Measurements from ENCODE around the gene JCAD.
"Not testable (repeated sequence)": the region's sequence is repeated elsewhere in the genome, so short reads cannot be mapped to it uniquely, and the experiment has no call there.

JCAD gene

GRCh38 chr10:30019468-30019867 lies 39.9 kb downstream of the JCAD start:
- no peak for DNase-seq

GRCh38 chr10:30018496-30018895 lies 40.9 kb downstream of the JCAD start:
- no peak for DNase-seq

GRCh38 chr10:30017966-30018365 lies 41.4 kb downstream of the JCAD start:
- DNase-seq: no peak

GRCh38 chr10:30017556-30017955 lies 41.8 kb downstream of the JCAD start:
- DNase-seq: no peak

GRCh38 chr10:30014511-30014910 lies 44.9 kb downstream of the JCAD start:
- DNase-seq: no peak

GRCh38 chr10:30013757-30014156 lies 45.6 kb downstream of the JCAD start:
- no peak for DNase-seq

DNA sequence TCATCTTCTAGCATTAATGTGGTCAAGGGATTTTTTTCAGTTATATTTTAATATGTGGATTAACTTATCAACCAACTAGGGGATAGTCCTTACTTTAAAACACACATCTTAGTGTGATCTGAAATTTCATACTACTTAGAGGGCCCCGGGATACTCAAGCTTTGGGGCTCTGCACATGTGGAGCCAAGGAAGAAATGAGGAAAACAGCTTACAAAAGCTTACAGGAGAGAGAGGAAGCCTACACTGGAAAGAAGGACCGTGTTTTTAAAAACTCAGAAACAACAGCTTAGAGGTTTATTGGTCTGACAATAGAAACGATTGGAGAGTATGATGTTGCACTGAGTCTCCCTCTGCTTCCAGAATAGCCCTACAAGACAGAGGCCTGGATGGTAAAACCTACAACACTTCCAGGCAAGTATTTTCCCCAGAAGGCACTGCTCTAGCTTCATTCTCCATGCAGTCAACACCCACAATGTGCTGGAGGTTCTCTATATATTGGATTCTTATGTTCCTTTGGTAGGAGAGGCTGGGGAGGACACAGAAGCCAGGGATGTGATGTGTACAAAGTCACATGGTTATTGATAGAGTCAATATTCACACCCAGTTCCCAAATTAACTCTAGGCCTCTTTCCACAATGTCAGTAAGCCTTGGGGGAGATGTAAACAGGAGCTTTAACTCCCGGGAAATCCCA lies 47.3 kb downstream of the JCAD start:
- DNase-seq: no peak

DNA sequence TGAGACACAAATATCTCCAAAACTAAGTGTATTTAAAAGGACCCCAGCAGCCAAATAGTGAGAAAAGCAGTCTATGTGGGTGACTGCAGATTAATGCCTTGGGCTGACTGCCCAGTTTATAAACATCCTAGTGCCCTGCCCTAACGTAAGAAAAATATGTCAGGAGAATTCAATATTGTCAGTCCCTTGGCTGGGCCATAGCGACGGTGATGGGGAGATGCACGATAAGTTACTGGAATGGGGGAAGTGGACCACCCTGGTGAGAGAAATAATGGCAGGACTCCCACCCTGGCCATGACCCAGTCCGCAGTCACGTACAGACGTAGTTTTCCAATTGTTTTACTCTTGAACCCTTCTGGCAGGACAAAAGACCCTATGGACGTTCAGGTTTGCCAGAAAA lies 48.0 kb downstream of the JCAD start:
- no peak for DNase-seq

GRCh38 chr10:30007406-30007805 lies 52.0 kb downstream of the JCAD start:
- DNase-seq: no peak

DNA sequence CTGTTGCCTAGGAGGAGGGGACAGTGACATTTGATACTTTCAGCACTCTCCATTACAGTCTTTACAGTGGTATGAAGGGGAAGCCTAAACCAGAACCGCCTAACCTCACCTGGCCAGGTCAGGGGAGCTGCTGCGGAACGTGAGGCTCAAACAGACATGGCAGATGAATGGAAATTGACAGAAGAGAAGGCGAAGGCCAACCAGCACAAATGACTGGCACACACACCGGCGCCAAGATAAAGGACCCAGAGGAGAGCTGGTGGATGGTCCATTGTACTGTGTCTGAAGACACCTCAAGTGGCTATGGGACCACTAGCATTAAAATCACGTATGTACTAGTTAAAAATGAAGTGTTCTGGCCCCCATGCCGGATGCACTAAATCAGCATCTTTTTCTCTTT lies 53.0 kb downstream of the JCAD start:
- DNase-seq: no peak

GRCh38 chr10:30005116-30005515 lies 54.3 kb downstream of the JCAD start:
- DNase-seq: not testable (repeated sequence)

DNA sequence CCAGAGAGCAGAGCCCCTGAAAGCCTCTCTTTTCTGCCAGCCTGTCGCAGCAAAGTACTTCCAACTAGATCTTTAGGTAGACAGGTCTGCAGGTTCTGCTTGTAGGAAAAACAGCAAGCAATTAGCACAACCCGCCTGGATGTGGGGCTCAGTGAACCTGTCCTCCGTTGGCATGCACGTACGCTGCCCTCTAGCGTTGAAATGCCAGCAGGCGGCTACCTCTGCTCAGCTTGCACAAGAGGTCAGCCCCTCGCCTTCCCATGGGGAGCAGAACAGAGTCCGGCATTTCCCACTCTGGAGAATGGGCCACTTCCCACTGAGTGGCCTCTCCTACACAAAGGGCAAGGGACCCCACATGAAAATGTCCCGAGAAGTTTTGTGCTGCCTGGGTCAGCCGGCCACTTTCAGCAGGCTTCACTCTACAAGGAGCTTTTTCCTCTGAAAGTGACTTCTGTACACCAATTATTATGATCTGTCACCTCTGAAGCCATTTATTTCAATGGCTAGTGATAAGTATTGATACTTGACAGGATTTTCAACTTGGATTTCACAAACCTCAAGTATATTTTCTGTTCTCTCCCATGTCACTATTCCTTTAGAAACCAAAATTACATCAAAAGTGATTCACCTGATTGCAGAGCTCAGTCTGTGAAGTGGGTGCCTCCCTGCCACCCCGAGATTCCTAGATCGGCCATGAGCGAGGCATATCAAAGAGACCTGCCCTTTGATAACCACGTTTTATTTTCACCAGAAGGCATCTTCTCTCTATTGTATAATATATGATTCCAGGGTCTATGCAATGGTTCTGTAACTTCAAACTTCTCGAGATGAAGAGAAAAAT lies 56.7 kb downstream of the JCAD start:
- peak; percentile 33 to 65 (median 46) for DNase-seq

GRCh38 chr10:30000802-30001571 lies 58.4 kb downstream of the JCAD start:
- DNase-seq: no peak

GRCh38 chr10:29998142-29998808 lies 61.1 kb downstream of the JCAD start:
- peak; percentile 26 to 77 (median 57) for DNase-seq

- DNase-seq: no peak
Observed at GRCh38 chr10:29994811-29995210, 64.6 kb downstream of the JCAD start.

- DNase-seq: no peak
Observed at GRCh38 chr10:29993319-29993915, 66.0 kb downstream of the JCAD start.

DNA sequence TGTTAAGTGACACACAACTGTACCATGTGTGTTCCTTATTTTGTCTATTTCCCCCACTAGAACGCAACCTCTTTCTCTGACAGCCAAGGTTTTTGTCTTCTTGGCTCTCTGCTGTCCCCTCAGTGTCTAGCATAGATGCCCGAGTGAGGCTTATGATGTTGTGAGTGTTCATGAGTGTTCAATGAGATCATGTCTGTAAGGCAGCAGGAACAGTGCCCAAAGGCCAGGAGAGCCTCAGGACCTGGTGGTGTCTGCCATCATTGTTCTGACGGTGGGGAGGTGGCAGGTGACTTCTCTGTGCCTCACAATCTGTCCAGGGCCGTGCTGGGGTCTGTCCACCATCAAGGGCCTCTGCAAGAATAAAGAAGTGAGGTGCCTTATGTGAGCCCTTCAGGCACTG lies 66.5 kb downstream of the JCAD start:
- no peak for DNase-seq

DNA sequence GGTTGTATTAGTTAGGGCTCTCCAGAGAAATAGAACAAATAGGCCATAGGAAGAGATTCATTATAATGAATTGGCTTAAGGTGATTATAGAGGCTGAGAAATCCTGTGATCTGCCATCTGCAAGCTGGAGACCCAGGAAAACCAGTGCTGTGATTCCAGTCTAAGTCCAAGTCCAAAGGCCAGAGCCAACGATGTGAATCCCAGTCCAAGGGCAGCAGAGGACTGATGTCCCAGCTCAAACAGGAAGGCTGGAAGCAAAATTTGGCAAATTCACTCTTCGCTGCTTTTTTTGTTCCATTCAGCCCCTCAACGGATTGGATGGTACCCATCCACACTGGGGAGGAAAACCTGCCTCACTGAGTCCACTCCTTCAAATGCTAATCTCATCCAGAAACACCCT lies 68.0 kb downstream of the JCAD start:
- no peak for DNase-seq

GRCh38 chr10:29987471-29987870 lies 71.9 kb downstream of the JCAD start:
- no peak for DNase-seq

DNA sequence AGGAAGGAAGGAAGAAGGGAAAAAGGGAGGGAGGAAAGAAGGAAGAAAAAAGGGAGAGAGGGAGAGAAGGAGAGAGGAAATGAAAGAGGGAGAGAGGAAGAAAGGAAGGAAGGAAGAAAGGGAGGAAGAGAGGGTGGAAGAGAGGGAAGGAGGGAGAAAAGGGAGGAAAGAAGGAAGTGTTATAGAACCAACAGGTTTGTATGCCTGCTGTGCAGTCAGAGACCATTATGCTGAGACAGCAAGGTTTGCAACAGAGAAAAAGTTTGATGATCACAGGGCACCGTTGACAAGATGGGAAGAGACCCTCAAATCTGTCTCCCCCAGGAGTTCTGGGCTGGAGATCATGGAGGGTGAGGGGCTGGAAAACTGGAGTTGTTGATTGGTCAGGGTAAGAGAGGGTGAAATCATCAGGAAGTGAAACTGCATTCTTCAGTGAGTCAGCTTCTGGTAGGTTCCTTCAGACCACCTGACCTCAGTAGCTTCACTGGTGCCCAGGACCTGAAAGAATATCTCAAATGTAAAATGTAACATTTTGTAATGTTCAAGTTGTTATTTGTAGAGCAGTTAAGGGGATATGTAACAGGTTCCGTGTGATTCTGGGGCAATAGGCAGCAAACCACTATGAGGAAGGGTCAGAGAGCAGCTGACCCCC lies 76.3 kb downstream of the JCAD start:
- no peak for DNase-seq

DNA sequence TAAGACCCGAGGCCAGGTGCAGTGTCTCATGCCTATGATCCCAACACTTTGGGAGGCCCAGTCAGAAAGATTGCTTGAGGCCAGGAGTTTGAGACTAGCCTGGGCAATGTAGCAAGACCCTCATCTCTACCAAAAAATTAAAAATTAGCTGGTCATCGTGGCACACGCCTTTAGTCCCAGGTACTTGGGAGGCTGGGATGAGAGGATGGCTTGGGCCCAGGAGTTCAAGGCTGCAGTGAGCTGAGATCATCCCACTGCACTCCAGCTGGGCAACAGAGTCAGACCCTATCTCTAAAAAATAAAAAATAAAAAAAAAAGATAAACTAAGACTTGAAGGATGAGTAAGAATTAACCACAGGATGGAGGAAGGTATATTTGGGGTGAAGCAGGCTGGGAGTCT lies 77.9 kb downstream of the JCAD start:
- no peak for DNase-seq

DNA sequence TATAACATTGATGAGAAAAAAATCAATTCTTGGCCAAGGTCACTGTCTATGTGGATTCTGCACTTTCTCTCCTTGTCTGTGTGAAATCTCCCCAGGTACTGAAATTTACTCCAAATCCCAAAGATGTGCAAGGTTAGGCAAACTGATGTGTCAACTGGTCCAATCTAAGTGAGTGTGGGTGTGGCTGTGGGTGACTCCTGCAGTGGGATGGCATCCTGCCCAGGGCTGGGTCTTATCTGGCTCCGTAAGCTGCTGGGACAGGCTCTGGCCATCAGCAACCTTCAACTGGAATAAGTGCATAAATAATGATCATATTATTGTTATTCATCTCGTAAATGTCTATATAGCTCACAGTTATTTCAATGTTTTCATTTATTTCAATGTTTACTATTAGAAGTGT lies 79.3 kb downstream of the JCAD start:
- DNase-seq: no peak
